Neural cell (in vitro differentiated cells): Measurements from ENCODE around the gene MRPL37. TPM values are rescaled to one million over a fixed set of nuclear protein-coding genes. Genes with fewer than 3 reads are reported as not detected.

Source experiments
- H2AFZ ChIP-seq: fragments of 200-600, 300-800 bp; sonication (generic), shearing (Covaris generic); 2 replicates; pipeline ENCODE4 v1.6.0; 2014; ENCODE audit warnings: low read depth, mild to moderate bottlenecking, antibody characterized with exemption, low read length, moderate library complexity
- H3F3A ChIP-seq: fragments of 200-600 bp; shearing (Covaris generic); 2 replicates; pipeline ENCODE4 v1.6.1; 2016; ENCODE audit warnings: mild to moderate bottlenecking, moderate library complexity, mixed read lengths, antibody characterized with exemption, low read length; ENCODE audit not compliant: insufficient read depth, poor library complexity, severe bottlenecking
- H3K27ac ChIP-seq: fragments of 200-600, 300-800 bp; sonication (generic), shearing (Covaris generic); 2 replicates; pipeline ENCODE4 v1.5.1; 2014; ENCODE audit warnings: mild to moderate bottlenecking, low read length, moderate library complexity
- H3K27me3 ChIP-seq: fragments of 300-800, 200-600 bp; sonication (generic), shearing (Covaris generic); 2 replicates; pipeline ENCODE4 v1.6.0; 2014; ENCODE audit warnings: mild to moderate bottlenecking, low read depth, low read length, moderate library complexity; ENCODE audit not compliant: insufficient read depth
- H3K36me3 ChIP-seq: fragments of 300-800, 200-600 bp; sonication (generic), shearing (Covaris generic); 2 replicates; pipeline ENCODE4 v1.5.1; 2014; ENCODE audit warnings: mild to moderate bottlenecking, antibody characterized with exemption, low read length, moderate library complexity; ENCODE audit not compliant: insufficient read depth
- H3K4me2 ChIP-seq: fragments of 300-800, 200-600 bp; sonication (generic), shearing (Covaris generic); 2 replicates; pipeline ENCODE4 v1.6.0; 2014; ENCODE audit warnings: mild to moderate bottlenecking, low read length
- H3K4me3 ChIP-seq: fragments of 300-800, 200-600 bp; sonication (generic), shearing (Covaris generic); 2 replicates; pipeline ENCODE4 v1.5.1; 2014; ENCODE audit warnings: mild to moderate bottlenecking, low read length, moderate library complexity
- H3K79me2 ChIP-seq: fragments of 200-600 bp; shearing (Covaris generic); replicated peaks from 2 replicates; pipeline ENCODE4 v1.6.0; 2014; ENCODE audit warnings: mild to moderate bottlenecking, low read length, moderate library complexity; ENCODE audit not compliant: insufficient read depth
- H3K9ac ChIP-seq: fragments of 300-800, 200-600 bp; sonication (generic), shearing (Covaris generic); 2 replicates; pipeline ENCODE4 v1.6.1; 2016; ENCODE audit warnings: mild to moderate bottlenecking, low read length, mixed read lengths
- H3K9me2 ChIP-seq: fragments of 200-600 bp; shearing (Covaris generic); 2 replicates; pipeline ENCODE4 v1.6.1; 2016; ENCODE audit warnings: mild to moderate bottlenecking, low read length, mixed read lengths; ENCODE audit not compliant: insufficient read depth
- H3K9me3 ChIP-seq: fragments of 200-600, 300-800 bp; sonication (generic), shearing (Covaris generic); 2 replicates; pipeline ENCODE4 v1.6.1; 2016; ENCODE audit warnings: mild to moderate bottlenecking, mixed run types, low read length, moderate library complexity, mixed read lengths
- H4K20me1 ChIP-seq: fragments of 200-600 bp; shearing (Covaris generic); 2 replicates; pipeline ENCODE4 v1.6.1; 2016; ENCODE audit warnings: mild to moderate bottlenecking, mixed run types; ENCODE audit not compliant: insufficient read depth
- CTCF ChIP-seq: fragments of 450-650 bp; IDR thresholded peaks from 2 replicates; pipeline ENCODE4 v1.5.1; 2014; ENCODE audit warnings: antibody characterized with exemption, mild to moderate bottlenecking, moderate library complexity; ENCODE audit not compliant: poor library complexity, severe bottlenecking
- EP300 ChIP-seq: fragments of 450-650 bp; conservative IDR thresholded peaks from 2 replicates; pipeline ENCODE4 v1.6.1; 2014; ENCODE audit warnings: antibody characterized with exemption, mild to moderate bottlenecking, moderate library complexity; ENCODE audit not compliant: poor library complexity, severe bottlenecking
- EZH2 ChIP-seq: fragments of 200-600, 300-800 bp; shearing (Covaris generic), sonication (generic); IDR thresholded peaks from 2 replicates; pipeline ENCODE4 v1.6.1; 2014; ENCODE audit warnings: antibody characterized with exemption, low read length, borderline replicate concordance, mild to moderate bottlenecking; ENCODE audit not compliant: insufficient read depth, poor library complexity, severe bottlenecking
- MXI1 ChIP-seq: fragments of 450-650 bp; conservative IDR thresholded peaks from 2 replicates; pipeline ENCODE4 v1.6.1; 2014; ENCODE audit warnings: antibody characterized with exemption, mild to moderate bottlenecking; ENCODE audit not compliant: poor library complexity, severe bottlenecking
- POLR2AphosphoS5 ChIP-seq: IDR thresholded peaks from 2 replicates; pipeline ENCODE4 v1.6.1; 2012
- RAD21 ChIP-seq: fragments of 450-650 bp; conservative IDR thresholded peaks from 2 replicates; pipeline ENCODE4 v1.6.1; 2014; ENCODE audit warnings: antibody characterized with exemption, mild to moderate bottlenecking, moderate library complexity
- SMC3 ChIP-seq: fragments of 450-650 bp; conservative IDR thresholded peaks from 2 replicates; pipeline ENCODE4 v1.6.1; 2014; ENCODE audit warnings: antibody characterized with exemption, mild to moderate bottlenecking, moderate library complexity; ENCODE audit not compliant: poor library complexity
- TAF1 ChIP-seq: IDR thresholded peaks from 2 replicates; pipeline ENCODE4 v1.6.1; 2012; ENCODE audit warnings: low read depth
- polyA plus RNA-seq: library from polyadenylated mRNA; depleted of rRNA; stranded (reverse); fragments of >200 nt; gene quantifications from 2 replicates; pipeline ENCODE4 v1.2.3, GENCODE V29; 2014
- TF ChIP-seq, protein P1 (sequence below): IDR thresholded peaks from 2 replicates; pipeline ENCODE4 v1.6.1; 2012; ENCODE audit warnings: borderline replicate concordance

MRPL37 gene
- polyA plus RNA-seq, 1 donor from 2014 or later = 24.3 TPM

DNA sequence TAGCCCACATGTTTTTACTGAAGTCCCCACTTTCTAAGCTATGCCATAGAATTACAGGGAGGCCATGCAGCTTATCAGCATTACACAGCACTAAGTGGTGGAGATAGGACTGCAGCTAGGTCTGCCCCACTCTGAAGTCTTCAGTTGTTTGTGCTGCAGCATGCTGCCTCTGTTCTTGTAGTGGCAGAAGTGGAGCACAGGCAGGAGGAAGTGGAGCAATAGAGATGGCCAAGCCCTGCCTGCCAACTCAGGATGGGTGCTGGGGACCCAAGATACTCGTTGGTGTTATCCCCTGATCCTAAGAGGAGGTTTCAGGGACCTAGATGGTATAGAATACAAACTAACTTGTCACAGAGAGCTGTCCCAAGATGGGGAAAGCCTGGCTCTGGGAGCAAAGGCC, 12.9 kb downstream of the MRPL37 start:
- Histone ChIP-seq H3K4me3 (no peak overlapping the region), H3K36me3 (peaks cover 9% of the 10 kb centered on the region), H3K27me3 (no peaks in the 10 kb centered on the region), H4K20me1 (no peaks in the 10 kb centered on the region), H2AFZ (no peak overlapping the region), H3K4me2 (no peak overlapping the region), H3K9me2 (no peaks in the 10 kb centered on the region), H3K27ac (no peak overlapping the region), H3F3A (no peaks in the 10 kb centered on the region), H3K9me3 (no peaks in the 10 kb centered on the region), H3K79me2 (no peaks in the 10 kb centered on the region), H3K9ac (no peak overlapping the region)
- TF ChIP-seq CTCF (no peak), SMC3 (no peak), EZH2 (no peak), EP300 (no peak), RAD21 (no peak), POLR2AphosphoS5 (no peak), TAF1 (no peak), MXI1 (no peak)
- TF ChIP-seq, protein P1, sequence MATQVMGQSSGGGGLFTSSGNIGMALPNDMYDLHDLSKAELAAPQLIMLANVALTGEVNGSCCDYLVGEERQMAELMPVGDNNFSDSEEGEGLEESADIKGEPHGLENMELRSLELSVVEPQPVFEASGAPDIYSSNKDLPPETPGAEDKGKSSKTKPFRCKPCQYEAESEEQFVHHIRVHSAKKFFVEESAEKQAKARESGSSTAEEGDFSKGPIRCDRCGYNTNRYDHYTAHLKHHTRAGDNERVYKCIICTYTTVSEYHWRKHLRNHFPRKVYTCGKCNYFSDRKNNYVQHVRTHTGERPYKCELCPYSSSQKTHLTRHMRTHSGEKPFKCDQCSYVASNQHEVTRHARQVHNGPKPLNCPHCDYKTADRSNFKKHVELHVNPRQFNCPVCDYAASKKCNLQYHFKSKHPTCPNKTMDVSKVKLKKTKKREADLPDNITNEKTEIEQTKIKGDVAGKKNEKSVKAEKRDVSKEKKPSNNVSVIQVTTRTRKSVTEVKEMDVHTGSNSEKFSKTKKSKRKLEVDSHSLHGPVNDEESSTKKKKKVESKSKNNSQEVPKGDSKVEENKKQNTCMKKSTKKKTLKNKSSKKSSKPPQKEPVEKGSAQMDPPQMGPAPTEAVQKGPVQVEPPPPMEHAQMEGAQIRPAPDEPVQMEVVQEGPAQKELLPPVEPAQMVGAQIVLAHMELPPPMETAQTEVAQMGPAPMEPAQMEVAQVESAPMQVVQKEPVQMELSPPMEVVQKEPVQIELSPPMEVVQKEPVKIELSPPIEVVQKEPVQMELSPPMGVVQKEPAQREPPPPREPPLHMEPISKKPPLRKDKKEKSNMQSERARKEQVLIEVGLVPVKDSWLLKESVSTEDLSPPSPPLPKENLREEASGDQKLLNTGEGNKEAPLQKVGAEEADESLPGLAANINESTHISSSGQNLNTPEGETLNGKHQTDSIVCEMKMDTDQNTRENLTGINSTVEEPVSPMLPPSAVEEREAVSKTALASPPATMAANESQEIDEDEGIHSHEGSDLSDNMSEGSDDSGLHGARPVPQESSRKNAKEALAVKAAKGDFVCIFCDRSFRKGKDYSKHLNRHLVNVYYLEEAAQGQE = no peak

- Histone ChIP-seq H3K27me3 (no peaks in the 10 kb centered on the region), H3K27ac (no peak overlapping the region), H3K9me3 (no peaks in the 10 kb centered on the region), H3K36me3 (peaks cover 9% of the 10 kb centered on the region), H3K4me3 (no peak overlapping the region), H4K20me1 (no peaks in the 10 kb centered on the region), H3K4me2 (no peak overlapping the region), H3K9me2 (no peaks in the 10 kb centered on the region), H3K79me2 (no peaks in the 10 kb centered on the region), H3K9ac (no peak overlapping the region), H3F3A (no peaks in the 10 kb centered on the region), H2AFZ (no peak overlapping the region)
- TF ChIP-seq MXI1 = no peak
- TF ChIP-seq EP300 = no peak
- TF ChIP-seq, protein P1 = no peak
- TF ChIP-seq POLR2AphosphoS5 = no peak
- no peak for TF ChIP-seq RAD21
- no peak for TF ChIP-seq SMC3
- no peak for TF ChIP-seq EZH2
- TF ChIP-seq TAF1 = no peak
- no peak for TF ChIP-seq CTCF
Observed at GRCh38 chr1:54215523-54215922, 15.6 kb downstream of the MRPL37 start.
